ENCODE results near the gene ADAMTSL1. TPM values are rescaled to one million over a fixed set of nuclear protein-coding genes. Genes with fewer than 3 reads are reported as not detected.

Gene ADAMTSL1
- total and polyA plus RNA-seq, 2 of the 13 experiments (the other 11 are each of a cell fraction or from before 2014, with no cell fraction given): not detected

- Histone ChIP-seq H2AFZ (ENCODE audit: low read length) (no peak overlapping the region), H3K4me2 (ENCODE audit: low read depth, low read length) (no peak overlapping the region), H3K36me3 (replicated peaks in 1 of 2; ENCODE audit: control insufficient read depth in 1 of 2, insufficient read depth in 2 of 2, low read length in 2 of 2) (no peaks in the 10 kb centered on the region), H3K79me2 (ENCODE audit: insufficient read depth, low read length) (no peaks in the 10 kb centered on the region), H3K27me3 (ENCODE audit: control insufficient read depth in 1 of 2, insufficient read depth in 2 of 2, low read length in 2 of 2) (no peaks in the 10 kb centered on the region), H4K20me1 (ENCODE audit: insufficient read depth, low read length) (no peaks in the 10 kb centered on the region), H3K4me1 (ENCODE audit: insufficient read depth, low read length) (no peaks in the 10 kb centered on the region), H3K9ac (ENCODE audit: insufficient read depth, low read depth, low read length) (no peak overlapping the region), H3K27ac (ENCODE audit: extremely low read length, insufficient read depth, low read length) (no peak overlapping the region), H3K9me3 (ENCODE audit: low read length) (no peaks in the 10 kb centered on the region), H3K4me3 (replicated peaks in 1 of 3; ENCODE audit: insufficient read depth in 1 of 3, low read depth in 2 of 3, low read length in 3 of 3) (no peak overlapping the region)
- BruUV-seq (replicated peaks): no TSS peak
- in situ Hi-C loops (cut with HindIII; ENCODE audit: extremely low pct_ligation_motif_present, low pct_unique_long_range_greater_than_20kb) (no loop called here), intact Hi-C loops (cut with micrococcal nuclease; ENCODE audit: unreplicated experiment) (no loop called here)
- ATAC-seq (no peak), FAIRE-seq (no peak), DNase-seq (ENCODE audit: low spot score) (no peak)
- ChIA-PET POLR2A (no interaction called here), CTCF (ENCODE audit: low intra/inter-chr PET ratio, low total read pairs) (no interaction called here)
- WGBS (ENCODE audit: low lambda C conversion rate): 8% methylated on average over 1 of the region's 1 CpG
- TF ChIP-seq MTA1 (CRISPR knock-in tag; IDR thresholded peaks at IDR 0.05; ENCODE audit: borderline replicate concordance) (no peak), RFX5 (IDR thresholded peaks at IDR 0.05; ENCODE audit: low read depth, low read length) (no peak), ZFP37 (CRISPR knock-in tag; IDR thresholded peaks at IDR 0.05; ENCODE audit: borderline replicate concordance) (no peak), ZNF772 (CRISPR knock-in tag; IDR thresholded peaks at IDR 0.05) (no peak), ZNF512 (CRISPR knock-in tag; IDR thresholded peaks at IDR 0.05) (no peak), ZNF24 (IDR thresholded peaks at IDR 0.05) (no peak), ZNF589 (CRISPR knock-in tag; conservative IDR thresholded peaks at IDR 0.05) (no peak), ZNF501 (CRISPR knock-in tag; IDR thresholded peaks at IDR 0.05) (no peak), CEBPB (IDR thresholded peaks at IDR 0.05; ENCODE audit: borderline replicate concordance, low read depth, low read length) (no peak), ZNF496 (CRISPR knock-in tag; IDR thresholded peaks at IDR 0.05; ENCODE audit: insufficient replicate concordance) (no peak), ELF1 (CRISPR knock-in tag; IDR thresholded peaks at IDR 0.05) (no peak), GATAD1 (CRISPR knock-in tag; IDR thresholded peaks at IDR 0.05) (no peak), MIER3 (CRISPR knock-in tag; IDR thresholded peaks at IDR 0.05; ENCODE audit: borderline replicate concordance) (no peak), HCFC1 (IDR thresholded peaks at IDR 0.05; ENCODE audit: low read depth, low read length) (no peak), TSC22D2 (CRISPR knock-in tag; IDR thresholded peaks at IDR 0.05; ENCODE audit: borderline replicate concordance) (no peak), CENPX (CRISPR knock-in tag; IDR thresholded peaks at IDR 0.05) (no peak)
- TF ChIP-seq, protein P1, sequence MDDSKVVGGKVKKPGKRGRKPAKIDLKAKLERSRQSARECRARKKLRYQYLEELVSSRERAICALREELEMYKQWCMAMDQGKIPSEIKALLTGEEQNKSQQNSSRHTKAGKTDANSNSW (CRISPR knock-in tag; IDR thresholded peaks at IDR 0.05; ENCODE audit: borderline replicate concordance): no peak
Observed at GRCh38 chr9:18710065-18710464, 236.1 kb downstream of the ADAMTSL1 start.

Measured in HepG2 (cell line).